ENCODE data around the gene OR5V1. TPM values are rescaled to one million over a fixed set of nuclear protein-coding genes. Genes with fewer than 3 reads are reported as not detected.
"Not testable (repeated sequence)": the region's sequence is repeated elsewhere in the genome, so short reads cannot be mapped to it uniquely, and the experiment has no call there.

Gene OR5V1
- total RNA-seq, result not detected in 2 replicates

DNA sequence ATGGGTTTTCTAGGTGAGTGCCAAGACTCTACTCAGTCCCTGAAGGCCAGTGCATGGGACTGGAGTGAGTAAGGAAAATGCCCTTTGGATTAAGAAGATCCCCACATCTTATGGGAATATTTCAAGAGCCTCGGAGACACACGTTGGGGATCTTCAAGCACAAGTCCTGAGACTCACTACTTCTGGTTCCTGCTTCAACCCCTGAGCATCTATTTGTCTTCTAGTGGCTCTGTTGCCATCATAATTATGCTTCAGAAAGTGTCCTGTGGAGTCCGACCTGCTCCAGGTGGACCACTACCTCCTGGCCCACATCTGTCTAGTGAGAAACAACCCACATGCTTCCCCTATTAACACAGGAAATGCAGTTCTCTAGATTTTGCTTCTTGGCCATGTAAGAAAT lies at the start of gene OR5V1:
Gene OR5V1, minus strand, starts transcription at position 101 of the 400 bp plus-strand sequence. CDS start 12,670 bp downstream, outside the sequence.
- no peak for DNase-seq (ENCODE audit: extremely low read depth, low read depth, low spot score)

DNA sequence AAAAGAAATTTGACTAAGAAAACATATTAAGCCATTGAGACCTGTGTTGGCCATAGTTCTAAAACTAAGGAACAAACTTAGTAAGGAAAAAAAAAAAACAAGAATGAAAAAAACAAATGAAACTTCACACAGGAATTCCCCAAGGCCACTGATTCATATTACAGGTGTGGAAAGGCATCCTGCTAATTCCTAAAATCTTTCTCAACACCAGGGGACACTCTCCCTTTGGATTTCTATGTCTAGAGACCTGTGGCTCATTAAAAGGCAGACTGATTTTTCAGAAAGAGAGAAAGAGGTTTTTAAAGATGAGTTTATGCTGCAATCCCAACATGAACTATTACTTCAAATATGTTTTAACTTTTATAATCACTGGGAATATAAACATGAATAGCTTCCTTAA lies 45.9 kb upstream of the OR5V1 start, which contains the start of gene OR12D1:
Gene OR12D1, plus strand, starts transcription at position 341 of the 400 bp plus-strand sequence.
- no peak for DNase-seq (ENCODE audit: extremely low read depth, low read depth, low spot score)

DNA sequence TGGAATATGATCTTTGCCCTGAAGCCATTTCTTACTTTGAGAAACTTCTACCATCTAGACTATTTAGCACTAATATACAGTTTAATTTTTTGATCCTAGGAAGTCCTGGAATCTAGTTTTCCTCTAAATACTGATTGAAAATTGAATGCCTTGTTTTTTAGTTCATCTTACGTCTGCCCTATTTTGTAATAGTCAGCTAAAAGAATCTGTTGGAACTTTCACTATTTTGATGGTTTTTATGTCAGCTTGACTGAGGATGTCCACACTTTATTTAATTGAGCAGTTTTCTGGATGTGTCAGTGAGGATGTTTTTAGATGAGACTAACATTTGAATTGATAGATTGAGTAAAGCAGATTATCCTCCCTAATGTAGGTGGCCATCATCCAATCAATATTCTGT lies 35.1 kb upstream of the OR5V1 start:
- DNase-seq (ENCODE audit: extremely low read depth, low read depth, low spot score), result no peak

DNA sequence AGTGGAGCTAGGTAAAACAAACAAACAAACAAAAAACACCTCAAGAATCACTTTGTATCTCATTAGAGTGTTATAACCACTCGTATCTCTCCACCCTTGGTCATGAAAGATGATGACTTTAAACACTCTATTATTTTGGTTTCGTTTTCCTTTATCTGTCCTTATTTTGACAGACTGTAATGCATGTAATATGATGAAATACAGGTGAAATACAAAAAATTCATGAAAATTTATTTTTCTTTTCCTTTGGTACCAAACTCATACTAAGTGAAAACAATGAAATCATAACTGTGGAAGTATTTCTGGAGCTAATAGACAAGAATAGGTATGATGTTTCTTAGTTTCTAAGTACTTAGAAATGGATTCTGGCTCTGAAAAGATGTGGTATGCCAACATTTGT lies 30.9 kb upstream of the OR5V1 start:
- no peak for DNase-seq (ENCODE audit: extremely low read depth, low read depth, low spot score)

DNA sequence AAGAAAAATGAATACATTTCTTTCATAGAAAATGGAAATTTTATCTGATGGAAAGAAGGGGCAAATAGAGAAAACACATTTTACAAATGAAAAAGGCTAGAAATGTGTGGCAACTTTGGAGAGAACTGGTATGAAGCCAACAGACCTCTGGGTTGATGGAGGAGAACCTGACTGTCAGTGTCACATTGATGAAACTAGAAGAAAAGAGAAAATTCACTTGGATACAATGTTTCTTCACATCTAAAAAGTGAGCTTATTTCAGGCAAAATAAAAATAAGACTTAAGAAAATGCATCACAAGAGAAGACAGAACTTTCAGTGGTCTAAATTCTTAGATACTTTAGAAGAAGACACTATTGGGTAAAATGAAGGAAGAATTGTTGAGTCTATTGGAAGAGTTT lies 26.7 kb upstream of the OR5V1 start, which contains the start of gene OR12D2:
Gene OR12D2, plus strand, starts transcription at position 301 of the 400 bp plus-strand sequence. CDS start 1,069 bp downstream, outside the sequence.
- no peak for DNase-seq (ENCODE audit: extremely low read depth, low read depth, low spot score)

DNA sequence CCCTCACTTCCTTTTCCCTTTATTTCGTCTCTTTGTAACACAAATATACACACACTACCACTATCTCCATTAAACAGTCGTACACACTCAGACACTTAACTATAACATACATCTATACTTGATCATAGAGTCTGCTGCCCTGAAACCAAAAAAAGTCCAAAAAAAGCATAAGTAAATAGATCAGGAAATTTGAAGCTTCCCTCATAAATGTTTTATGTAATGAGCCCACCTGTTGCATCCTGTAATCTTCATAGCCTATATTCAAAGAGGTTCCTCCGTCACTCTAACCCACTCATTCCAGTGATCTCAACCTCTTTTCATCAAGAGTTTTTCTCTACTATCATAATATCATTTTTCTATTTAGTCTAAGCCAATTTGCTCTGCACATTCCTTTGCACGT lies 19.9 kb upstream of the OR5V1 start:
- DNase-seq (ENCODE audit: extremely low read depth, low read depth, low spot score), result no peak

DNA sequence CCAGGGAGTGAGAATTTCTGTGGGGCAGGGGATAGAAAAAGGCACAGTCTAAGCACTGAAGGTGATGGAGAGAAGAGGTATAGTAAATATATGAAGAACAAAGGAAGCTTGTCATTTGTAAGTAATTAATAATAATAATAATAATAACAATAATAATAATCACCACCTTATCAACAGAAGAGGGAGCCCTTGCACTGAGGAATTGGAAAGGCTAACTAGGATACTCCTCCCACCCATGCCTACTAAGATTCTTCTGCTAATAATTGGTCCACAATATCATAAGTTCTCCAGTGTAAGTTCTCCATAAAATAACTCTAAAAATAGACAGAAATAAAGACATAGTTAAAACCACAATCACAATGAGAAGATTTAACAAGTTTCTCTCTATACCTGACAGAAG lies 7.3 kb upstream of the OR5V1 start:
- DNase-seq (ENCODE audit: extremely low read depth, low read depth, low spot score), result no peak

DNA sequence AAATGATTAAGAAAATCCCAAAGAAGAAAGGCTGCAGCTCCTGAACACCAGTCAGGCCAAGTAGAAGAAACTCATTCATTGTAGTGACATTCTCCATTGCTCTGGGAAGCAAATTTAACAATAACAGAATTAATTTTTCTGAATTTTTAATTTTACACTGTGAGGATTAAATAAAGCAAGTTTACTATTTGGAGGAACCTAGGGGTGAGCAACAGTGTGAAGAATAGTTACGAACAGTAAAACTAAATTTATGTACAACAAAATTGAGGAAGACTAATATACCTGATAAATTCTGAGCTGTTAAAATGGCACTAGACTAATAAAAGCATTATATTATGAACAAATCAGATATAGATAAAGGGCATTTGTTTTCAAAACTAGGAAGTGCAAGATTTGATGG lies 6.5 kb upstream of the OR5V1 start, which contains the start of gene OR12D3:
Gene OR12D3, minus strand, starts transcription at position 101 of the 400 bp plus-strand sequence. Its CDS starts 4 bp downstream, at position 97.
- no peak for DNase-seq (ENCODE audit: extremely low read depth, low read depth, low spot score)

DNA sequence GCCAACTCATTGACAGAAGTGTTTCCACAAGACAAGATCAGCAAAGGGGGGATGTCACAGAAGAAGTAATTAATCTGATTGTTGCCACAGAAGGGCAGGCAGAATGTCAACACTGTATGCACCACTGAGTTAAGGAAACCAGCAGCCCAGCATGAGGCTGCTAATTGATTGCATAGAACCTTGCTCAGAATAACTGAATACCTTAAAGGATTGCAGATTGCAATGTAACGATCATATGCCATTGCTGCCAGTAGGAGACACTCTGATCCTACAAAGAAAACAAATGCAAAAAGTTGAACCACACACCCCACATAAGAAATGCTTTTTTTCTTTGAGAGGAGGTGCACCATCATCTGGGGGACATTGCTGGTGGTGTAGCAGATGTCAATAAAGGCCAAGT lies 13.1 kb downstream of the OR5V1 start:
- no peak for DNase-seq (ENCODE audit: extremely low read depth, low read depth, low spot score)

DNA sequence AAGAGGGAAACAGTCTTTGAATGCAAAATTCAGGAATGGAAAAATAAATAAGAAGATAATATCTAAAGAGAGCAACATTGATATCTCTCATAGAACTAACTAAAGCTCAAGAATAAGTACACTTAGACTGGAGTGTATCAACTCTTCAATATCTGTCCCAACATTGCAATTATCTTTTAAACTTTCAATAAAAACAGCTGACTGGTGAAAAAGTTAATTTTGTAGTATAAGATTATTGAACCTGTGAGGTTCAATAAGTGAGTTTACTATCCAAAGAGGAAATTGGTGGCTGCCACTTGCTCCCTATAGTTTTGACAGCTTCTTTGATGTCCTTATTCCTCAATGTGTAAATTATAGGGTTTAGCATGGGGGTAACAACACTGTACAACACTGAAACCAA lies 13.7 kb downstream of the OR5V1 start:
- DNase-seq (ENCODE audit: extremely low read depth, low read depth, low spot score), result no peak

DNA sequence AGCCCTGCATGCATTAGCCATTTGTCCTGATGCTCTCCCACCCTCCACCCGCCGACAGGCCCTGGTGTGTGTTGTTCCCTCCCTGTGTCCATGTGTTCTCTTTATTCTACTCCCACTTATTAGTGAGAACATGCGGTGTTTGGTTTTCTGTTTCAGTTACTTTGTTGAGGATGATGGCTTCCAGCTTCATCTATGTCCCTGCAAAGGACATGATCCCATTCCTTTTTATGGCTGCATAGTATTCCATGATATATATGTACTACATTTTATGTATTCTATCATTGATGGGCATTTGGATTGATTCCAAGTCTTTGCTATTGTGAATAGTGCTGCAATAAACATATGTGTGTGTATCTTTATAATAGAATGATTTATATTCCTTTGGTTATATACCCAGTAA lies 19.3 kb downstream of the OR5V1 start:
- not testable (repeated sequence) for DNase-seq (ENCODE audit: extremely low read depth, low read depth, low spot score)

DNA sequence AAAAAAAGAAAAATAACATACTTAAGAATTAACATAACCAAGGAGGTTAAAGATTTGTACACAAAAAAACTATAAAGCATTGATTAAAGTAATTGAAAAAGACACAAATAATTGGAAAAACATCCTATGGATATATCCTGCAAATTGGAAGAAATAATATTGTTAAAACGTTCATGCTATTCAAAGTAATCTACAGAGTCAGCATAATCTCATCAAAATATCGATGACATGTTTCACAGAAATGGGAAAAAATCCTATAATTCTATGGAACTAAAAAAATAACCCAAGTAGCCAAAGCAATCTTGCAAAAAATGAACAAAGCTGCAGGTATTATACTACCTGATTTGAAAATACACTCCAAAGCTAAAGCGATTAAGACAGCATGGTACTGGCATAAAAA lies 23.3 kb downstream of the OR5V1 start:
- DNase-seq (ENCODE audit: extremely low read depth, low read depth, low spot score), result no peak

DNA sequence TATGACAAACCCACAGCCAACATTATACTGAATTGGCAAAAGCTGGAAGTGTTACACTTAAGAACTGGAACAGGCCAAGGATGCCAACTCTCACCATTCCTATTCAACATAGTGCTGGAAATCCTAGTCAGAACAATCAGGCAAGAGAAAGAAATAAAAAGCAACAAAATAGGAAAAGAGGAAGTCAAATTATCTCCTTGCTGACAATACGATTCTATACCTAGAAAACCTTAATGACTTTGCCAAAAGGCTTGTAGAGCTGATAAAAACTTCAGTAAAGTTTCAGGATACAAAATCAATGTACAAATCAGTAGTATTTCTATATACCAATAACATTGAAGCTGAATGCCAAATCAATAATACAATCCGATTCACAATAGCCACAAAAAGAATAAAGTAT lies 32.4 kb downstream of the OR5V1 start:
- DNase-seq (ENCODE audit: extremely low read depth, low read depth, low spot score), result no peak

DNA sequence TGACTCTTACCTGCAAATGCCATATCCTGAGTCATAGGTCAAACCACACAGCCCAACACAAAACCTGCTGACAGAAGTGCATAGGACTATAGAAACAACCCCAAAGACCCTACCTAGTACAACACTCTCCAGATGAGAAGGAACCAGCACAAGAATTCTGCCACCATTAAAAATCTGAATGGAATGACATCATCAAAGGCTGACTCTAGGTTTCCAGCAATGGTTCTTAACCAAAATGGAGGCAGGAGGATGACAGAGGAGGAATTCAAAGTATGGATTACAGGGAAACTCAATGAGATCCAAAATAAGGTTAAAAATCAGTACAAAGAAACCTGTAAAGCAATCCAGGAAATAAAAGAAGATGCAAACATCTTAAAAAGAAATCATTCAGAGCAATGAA lies 36.0 kb downstream of the OR5V1 start:
- no peak for DNase-seq (ENCODE audit: extremely low read depth, low read depth, low spot score)

DNA sequence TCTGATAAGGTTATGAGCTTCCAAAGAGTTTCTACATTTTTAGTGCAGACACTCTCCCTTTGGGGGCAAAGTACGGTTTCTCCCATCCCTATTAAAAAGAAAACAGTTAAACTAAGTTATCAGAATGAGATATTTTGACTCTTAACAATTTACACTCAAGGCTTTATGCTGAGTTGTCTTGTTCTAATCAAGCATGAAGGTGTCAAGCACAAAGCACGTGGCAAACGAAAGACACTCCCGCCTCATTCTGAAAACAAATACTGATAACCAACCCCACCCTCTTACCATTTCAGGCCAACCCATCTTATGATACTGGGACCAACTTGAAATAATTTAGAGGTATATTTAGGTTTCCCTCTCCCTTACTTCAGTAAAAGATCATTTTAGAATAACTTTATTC lies 42.9 kb downstream of the OR5V1 start:
- DNase-seq (ENCODE audit: extremely low read depth, low read depth, low spot score), result no peak

DNA sequence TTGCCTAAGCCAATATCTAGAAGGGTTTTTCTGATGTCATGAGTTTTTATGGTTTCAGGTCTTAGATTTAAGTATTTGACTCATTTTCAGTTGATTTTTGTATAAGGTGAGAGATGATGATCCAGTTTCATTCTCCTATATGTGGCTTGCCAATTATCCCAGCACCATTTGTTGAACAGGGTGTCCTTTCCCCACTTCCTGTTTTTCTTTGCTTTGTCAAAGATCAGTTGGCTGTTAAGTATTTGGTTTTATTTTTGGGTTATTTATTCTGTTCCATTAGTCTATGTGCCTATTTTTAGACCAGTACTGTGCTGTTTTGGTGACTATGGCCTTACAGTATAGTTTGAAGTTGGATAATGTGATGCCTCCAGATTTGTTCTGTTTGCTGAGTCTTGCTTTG lies 45.3 kb downstream of the OR5V1 start:
- not testable (repeated sequence) for DNase-seq (ENCODE audit: extremely low read depth, low read depth, low spot score)

DNA sequence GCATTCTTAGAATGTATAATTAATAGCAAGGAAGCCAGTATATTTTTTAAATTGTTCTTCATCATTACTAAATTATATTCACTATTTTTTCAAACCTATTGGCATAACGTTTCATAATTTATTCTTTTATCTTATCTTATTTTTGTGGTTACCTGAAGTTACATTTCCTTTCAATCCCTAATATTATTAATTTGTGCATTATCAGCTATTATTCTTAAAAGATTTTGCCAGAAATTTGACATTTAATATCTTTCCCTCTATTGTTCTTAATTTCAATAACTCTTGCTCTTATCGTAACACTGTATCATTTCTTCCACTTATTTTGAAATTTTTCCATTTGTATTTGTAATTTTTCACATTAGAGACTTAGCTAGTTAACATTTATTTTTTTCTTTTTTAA lies 48.7 kb downstream of the OR5V1 start:
- DNase-seq (ENCODE audit: extremely low read depth, low read depth, low spot score), result no peak

Other genes starting within 250 kb of the OR5V1 start
- gene OR2J2, start 198.0 kb downstream of the OR5V1 start, total RNA-seq, result not detected in 2 replicates
- gene OR14J1, start 67.2 kb downstream of the OR5V1 start, total RNA-seq, result not detected in 2 replicates
- not detected in 2 replicates for gene OR12D3, start 6.4 kb upstream of the OR5V1 start, total RNA-seq
- not detected in 2 replicates for gene OR12D2, start 26.8 kb upstream of the OR5V1 start, total RNA-seq
- gene OR12D1, start 46.1 kb upstream of the OR5V1 start, total RNA-seq, result not detected in 2 replicates
- not detected in 2 replicates for gene OR10C1, start 70.4 kb upstream of the OR5V1 start, total RNA-seq
- not detected in 2 replicates for gene OR11A1, start 88.2 kb upstream of the OR5V1 start, total RNA-seq
- gene OR2H1, start 88.3 kb upstream of the OR5V1 start, total RNA-seq, result not detected in 2 replicates
- gene MAS1L, start 119.1 kb upstream of the OR5V1 start, total RNA-seq, result not detected in 2 replicates
- gene UBD, start 190.9 kb upstream of the OR5V1 start, total RNA-seq, result 9.2 and 52.4 TPM in 2 replicates
- not detected in 2 replicates for gene OR2H2, start 216.3 kb upstream of the OR5V1 start, total RNA-seq

Measured in glomerular endothelial cell (primary cell).